MM.1S (cell line): Measurements from ENCODE around the gene CIT.

Experiments used
- DNase-seq: peaks from one replicate; pipeline ENCODE4 v3.0.0-alpha.2; 2015
- H2AFZ ChIP-seq: fragments of 300-600 bp; sonication (generic); 2 replicates; pipeline ENCODE4 v1.6.0; 2016; ENCODE audit warnings: antibody characterized with exemption, low read length
- H3F3A ChIP-seq: fragments of 300-600 bp; sonication (generic); 2 replicates; pipeline ENCODE4 v1.6.1; 2016; ENCODE audit warnings: mild to moderate bottlenecking, antibody characterized with exemption, low read length, moderate library complexity, mixed read lengths; ENCODE audit not compliant: insufficient read depth
- H3K27ac ChIP-seq: fragments of 300-600 bp; sonication (generic); 2 replicates; pipeline ENCODE4 v1.5.1; 2016; ENCODE audit warnings: mild to moderate bottlenecking, low read length
- H3K27me3 ChIP-seq: fragments of 300-600 bp; sonication (generic); replicated peaks from 2 replicates; pipeline ENCODE4 v1.6.0; 2016; ENCODE audit warnings: low read length; ENCODE audit not compliant: insufficient read depth
- H3K36me3 ChIP-seq: fragments of 300-600 bp; sonication (generic); replicated peaks from 2 replicates; pipeline ENCODE4 v1.6.1; 2016; ENCODE audit warnings: mild to moderate bottlenecking, low read length, mixed read lengths; ENCODE audit not compliant: insufficient read depth
- H3K4me1 ChIP-seq: fragments of 300-600 bp; sonication (generic); 2 replicates; pipeline ENCODE4 v1.6.1; 2016; ENCODE audit warnings: low read length, mixed read lengths
- H3K4me2 ChIP-seq: fragments of 300-600 bp; sonication (generic); 2 replicates; pipeline ENCODE4 v1.6.0; 2016; ENCODE audit warnings: low read depth, low read length
- H3K4me3 ChIP-seq: fragments of 300-600 bp; sonication (generic); 2 replicates; pipeline ENCODE4 v1.5.1; 2016; ENCODE audit warnings: low read length, mixed read lengths
- H3K79me2 ChIP-seq: fragments of 300-600 bp; sonication (generic); 2 replicates; pipeline ENCODE4 v1.6.1; 2016; ENCODE audit warnings: mixed run types, low read length, mixed read lengths
- H3K9ac ChIP-seq: fragments of 300-600 bp; sonication (generic); 2 replicates; pipeline ENCODE4 v1.6.1; 2016; ENCODE audit warnings: low read length, mixed read lengths
- H3K9me2 ChIP-seq: fragments of 300-600 bp; sonication (generic); replicated peaks from 2 replicates; pipeline ENCODE4 v1.6.1; 2016; ENCODE audit warnings: mild to moderate bottlenecking, low read length, mixed read lengths; ENCODE audit not compliant: insufficient read depth
- H3K9me3 ChIP-seq: fragments of 300-600 bp; sonication (generic); replicated peaks from 2 replicates; pipeline ENCODE4 v1.6.1; 2016; ENCODE audit warnings: mild to moderate bottlenecking, low read length, mixed read lengths; ENCODE audit not compliant: insufficient read depth
- H4K20me1 ChIP-seq: fragments of 300-600 bp; sonication (generic); 2 replicates; pipeline ENCODE4 v1.6.1; 2016; ENCODE audit warnings: mild to moderate bottlenecking, low read length, moderate library complexity, mixed read lengths; ENCODE audit not compliant: insufficient read depth
- EZH2 ChIP-seq: fragments of 300-600 bp; sonication (generic); optimal IDR thresholded peaks from 2 replicates; pipeline ENCODE3; 2017; ENCODE audit warnings: low read depth, mild to moderate bottlenecking, antibody characterized with exemption, low read length, mixed read lengths
- EZH2phosphoT487 ChIP-seq: fragments of 300-600 bp; sonication (generic); IDR thresholded peaks from 2 replicates; pipeline ENCODE4 v1.6.1; 2018; ENCODE audit warnings: antibody characterized with exemption, low read length
- TF ChIP-seq, protein P1 (sequence below): fragments of 300-600 bp; sonication (generic); IDR thresholded peaks from 2 replicates; pipeline ENCODE4 v1.5.1; 2016; ENCODE audit warnings: antibody characterized with exemption, low read length, mixed read lengths

Gene CIT

DNA sequence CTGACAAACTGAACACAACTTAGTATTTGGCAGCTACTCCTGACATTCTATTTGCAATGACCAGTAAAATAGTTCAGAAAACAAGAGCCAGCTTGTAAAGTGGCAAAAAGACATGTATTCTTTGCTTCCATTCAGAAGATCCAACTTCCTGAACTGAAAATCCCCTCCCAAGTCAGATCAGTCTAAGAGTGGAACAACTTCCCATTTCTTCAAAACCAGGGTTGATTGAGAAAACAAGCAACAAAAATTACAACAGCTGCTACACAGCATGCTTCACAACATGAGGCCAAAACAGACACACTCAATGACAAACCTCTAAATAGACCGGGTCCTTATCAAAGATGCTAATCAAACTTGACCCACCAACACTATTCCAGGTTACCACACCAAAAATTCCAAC, 40.3 kb downstream of the CIT start:
- Histone ChIP-seq H3F3A (no peaks in the 10 kb centered on the region), H3K4me2 (no peak overlapping the region), H4K20me1 (no peaks in the 10 kb centered on the region), H3K27me3 (no peaks in the 10 kb centered on the region), H3K4me3 (no peak overlapping the region), H3K79me2 (no peaks in the 10 kb centered on the region), H3K36me3 (no peaks in the 10 kb centered on the region), H3K9me2 (no peaks in the 10 kb centered on the region), H3K27ac (no peak overlapping the region), H3K4me1 (no peaks in the 10 kb centered on the region), H3K9me3 (no peaks in the 10 kb centered on the region), H3K9ac (no peak overlapping the region), H2AFZ (no peak overlapping the region)
- no peak for TF ChIP-seq EZH2phosphoT487
- TF ChIP-seq EZH2, result no peak
- TF ChIP-seq, protein P1, sequence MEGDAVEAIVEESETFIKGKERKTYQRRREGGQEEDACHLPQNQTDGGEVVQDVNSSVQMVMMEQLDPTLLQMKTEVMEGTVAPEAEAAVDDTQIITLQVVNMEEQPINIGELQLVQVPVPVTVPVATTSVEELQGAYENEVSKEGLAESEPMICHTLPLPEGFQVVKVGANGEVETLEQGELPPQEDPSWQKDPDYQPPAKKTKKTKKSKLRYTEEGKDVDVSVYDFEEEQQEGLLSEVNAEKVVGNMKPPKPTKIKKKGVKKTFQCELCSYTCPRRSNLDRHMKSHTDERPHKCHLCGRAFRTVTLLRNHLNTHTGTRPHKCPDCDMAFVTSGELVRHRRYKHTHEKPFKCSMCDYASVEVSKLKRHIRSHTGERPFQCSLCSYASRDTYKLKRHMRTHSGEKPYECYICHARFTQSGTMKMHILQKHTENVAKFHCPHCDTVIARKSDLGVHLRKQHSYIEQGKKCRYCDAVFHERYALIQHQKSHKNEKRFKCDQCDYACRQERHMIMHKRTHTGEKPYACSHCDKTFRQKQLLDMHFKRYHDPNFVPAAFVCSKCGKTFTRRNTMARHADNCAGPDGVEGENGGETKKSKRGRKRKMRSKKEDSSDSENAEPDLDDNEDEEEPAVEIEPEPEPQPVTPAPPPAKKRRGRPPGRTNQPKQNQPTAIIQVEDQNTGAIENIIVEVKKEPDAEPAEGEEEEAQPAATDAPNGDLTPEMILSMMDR, result no peak
- no peak for DNase-seq

DNA sequence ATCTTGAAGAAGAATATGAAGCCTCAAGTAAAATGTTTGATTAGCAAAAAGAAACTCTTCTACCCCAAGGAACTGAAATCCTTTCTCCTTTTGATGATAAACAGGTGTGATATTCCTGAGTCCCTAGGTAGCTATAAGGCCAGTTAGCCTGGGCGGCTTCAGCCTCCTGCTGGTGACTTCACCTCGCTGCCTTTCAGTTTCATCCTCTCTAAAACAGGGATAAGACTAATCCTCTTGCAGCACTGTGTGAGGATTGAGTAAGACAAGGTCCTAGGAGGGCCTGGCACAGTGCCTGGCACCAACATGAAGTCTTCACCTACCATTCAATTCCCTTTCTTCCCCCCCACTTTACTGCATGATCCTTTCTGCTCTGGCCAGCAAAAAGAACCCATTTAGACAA, 42.1 kb downstream of the CIT start:
- TF ChIP-seq, protein P1, result no peak
- TF ChIP-seq EZH2phosphoT487, result no peak
- TF ChIP-seq EZH2, result no peak
- DNase-seq, result no peak
- H3K27ac ChIP-seq, result no peak overlapping the region
- H3K9me2 ChIP-seq, result no peaks in the 10 kb centered on the region
- no peak overlapping the region for H3K9ac ChIP-seq
- no peaks in the 10 kb centered on the region for H3K79me2 ChIP-seq
- no peak overlapping the region for H2AFZ ChIP-seq
- no peaks in the 10 kb centered on the region for H3K4me1 ChIP-seq
- H3F3A ChIP-seq, result no peaks in the 10 kb centered on the region
- H4K20me1 ChIP-seq, result no peaks in the 10 kb centered on the region
- no peak overlapping the region for H3K4me3 ChIP-seq
- H3K27me3 ChIP-seq, result no peaks in the 10 kb centered on the region
- H3K36me3 ChIP-seq, result no peaks in the 10 kb centered on the region
- no peaks in the 10 kb centered on the region for H3K9me3 ChIP-seq
- no peak overlapping the region for H3K4me2 ChIP-seq

- Histone ChIP-seq H3K9me2 (no peaks in the 10 kb centered on the region), H3K4me1 (no peaks in the 10 kb centered on the region), H3K36me3 (no peaks in the 10 kb centered on the region), H3K27me3 (no peaks in the 10 kb centered on the region), H3K79me2 (no peaks in the 10 kb centered on the region), H3K4me3 (no peak overlapping the region), H3K4me2 (no peak overlapping the region), H4K20me1 (no peaks in the 10 kb centered on the region), H3K9me3 (no peaks in the 10 kb centered on the region), H3F3A (no peaks in the 10 kb centered on the region), H2AFZ (no peak overlapping the region), H3K9ac (no peak overlapping the region), H3K27ac (no peak overlapping the region)
- TF ChIP-seq, protein P1, result no peak
- TF ChIP-seq EZH2phosphoT487 (no peak), EZH2 (no peak)
- no peak for DNase-seq
Observed at GRCh38 chr12:119829439-119829838, 47.7 kb downstream of the CIT start.
